Stimulated activated CD4-positive, alpha-beta T cell treated with anti-CD3 and anti-CD28 coated beads, Interleukin-2, amount 100 ng/mL, for 48 hours (primary cell): ENCODE data around the gene PRDM10.
"Not testable (repeated sequence)": the region's sequence is repeated elsewhere in the genome, so short reads cannot be mapped to it uniquely, and the experiment has no call there.

Experiments
- DNase-seq, 2 donors: peaks; one replicate each; pipeline ENCODE4 v3.0.0-alpha.2; 2020

PRDM10 gene

GRCh38 chr11:130002352-130002845 lies at the start of gene PRDM10:
PRDM10 (minus strand) TSS chr11:130002835; CDS start chr11:129960964, 41,871 bp downstream.
- DNase-seq, result peak; percentile 83 to 84

- no peak for DNase-seq
These were observed 48.4 kb upstream of the PRDM10 start for GRCh38 chr11:130051082-130051481.

GRCh38 chr11:130050257-130050656 lies 47.6 kb upstream of the PRDM10 start:
- no peak for DNase-seq

- no peak for DNase-seq
These were observed 46.7 kb upstream of the PRDM10 start for GRCh38 chr11:130049328-130049771.

GRCh38 chr11:130047141-130047540 lies 44.5 kb upstream of the PRDM10 start:
- no peak for DNase-seq

GRCh38 chr11:130043575-130043974 lies 40.9 kb upstream of the PRDM10 start:
- no peak for DNase-seq

- no peak for DNase-seq
These were observed 39.5 kb upstream of the PRDM10 start for GRCh38 chr11:130042093-130042591.

GRCh38 chr11:130040281-130040940 lies 37.8 kb upstream of the PRDM10 start:
- DNase-seq, result no peak

GRCh38 chr11:130037881-130038585 lies 35.4 kb upstream of the PRDM10 start:
- no peak for DNase-seq

- no peak for DNase-seq
These were observed 34.4 kb upstream of the PRDM10 start for GRCh38 chr11:130037058-130037457.

- DNase-seq, result no peak
These were observed 31.6 kb upstream of the PRDM10 start for GRCh38 chr11:130034236-130034635.

GRCh38 chr11:130032931-130033330 lies 30.3 kb upstream of the PRDM10 start:
- no peak for DNase-seq

GRCh38 chr11:130031945-130032344 lies 29.3 kb upstream of the PRDM10 start:
- DNase-seq, result no peak

GRCh38 chr11:130031056-130031455 lies 28.4 kb upstream of the PRDM10 start:
- no peak for DNase-seq

GRCh38 chr11:130029137-130029536 lies 26.5 kb upstream of the PRDM10 start:
- DNase-seq, result no peak

- DNase-seq, result no peak
These were observed 22.7 kb upstream of the PRDM10 start for GRCh38 chr11:130025371-130025770.

- no peak for DNase-seq
These were observed 21.7 kb upstream of the PRDM10 start for GRCh38 chr11:130024361-130024760.

- DNase-seq, result no peak
These were observed 20.6 kb upstream of the PRDM10 start for GRCh38 chr11:130023204-130023603.

- DNase-seq, result no peak
These were observed 20.2 kb upstream of the PRDM10 start for GRCh38 chr11:130022799-130023198.

GRCh38 chr11:130021606-130022005 lies 19.0 kb upstream of the PRDM10 start:
- not testable (repeated sequence) for DNase-seq

- DNase-seq, result no peak
These were observed 17.7 kb upstream of the PRDM10 start for GRCh38 chr11:130020323-130020722.

GRCh38 chr11:130015846-130016245 lies 13.2 kb upstream of the PRDM10 start:
- not testable (repeated sequence) for DNase-seq

- DNase-seq, result no peak
These were observed 5.7 kb upstream of the PRDM10 start for GRCh38 chr11:130008326-130008725.

- DNase-seq, result no peak
These were observed 4.3 kb upstream of the PRDM10 start for GRCh38 chr11:130006929-130007328.
